ENCODE results near the gene UBE2V1.

GRCh38 chr20:50122763-50123162, 9.8 kb upstream of the UBE2V1 start:
- no peak for TF ChIP-seq POLR2A (IDR thresholded peaks at IDR 0.05; ENCODE audit: low read depth, low read length)
- TF ChIP-seq POLR2AphosphoS5 (IDR thresholded peaks at IDR 0.05; ENCODE audit: low read depth, low read length): no peak
